ENCODE results near the gene FJX1. TPM values are rescaled to one million over a fixed set of nuclear protein-coding genes. Genes with fewer than 3 reads are reported as not detected.
"Not testable (repeated sequence)": the region's sequence is repeated elsewhere in the genome, so short reads cannot be mapped to it uniquely, and the experiment has no call there.

FJX1 gene
- polyA plus RNA-seq, 3 donors: 17.6 to 25.3 (median 19.5) TPM

GRCh38 chr11:35624781-35625180 lies 6.5 kb downstream of the FJX1 start:
- no peak for DNase-seq

GRCh38 chr11:35626501-35626900 lies 8.2 kb downstream of the FJX1 start:
- DNase-seq: no peak

- DNase-seq: no peak
Measured at GRCh38 chr11:35629511-35629910, 11.3 kb downstream of the FJX1 start.

- DNase-seq: no peak
Measured at GRCh38 chr11:35629914-35630313, 11.7 kb downstream of the FJX1 start.

- DNase-seq: no peak
Measured at GRCh38 chr11:35631891-35632290, 13.6 kb downstream of the FJX1 start.

- no peak for DNase-seq
Measured at GRCh38 chr11:35632301-35632700, 14.0 kb downstream of the FJX1 start.

- no peak for DNase-seq
Measured at GRCh38 chr11:35633827-35634423, 15.7 kb downstream of the FJX1 start.

GRCh38 chr11:35635933-35636332 lies 17.7 kb downstream of the FJX1 start:
- DNase-seq: no peak

GRCh38 chr11:35639591-35640179 lies 21.4 kb downstream of the FJX1 start:
- no peak for DNase-seq

- DNase-seq: no peak
Measured at GRCh38 chr11:35641171-35641897, 23.1 kb downstream of the FJX1 start.

GRCh38 chr11:35641964-35642363 lies 23.7 kb downstream of the FJX1 start:
- DNase-seq: no peak

- no peak for DNase-seq
Measured at GRCh38 chr11:35647421-35648093, 29.3 kb downstream of the FJX1 start.

GRCh38 chr11:35650006-35650405 lies 31.7 kb downstream of the FJX1 start:
- no peak for DNase-seq

GRCh38 chr11:35650467-35650866 lies 32.2 kb downstream of the FJX1 start:
- no peak for DNase-seq

GRCh38 chr11:35651263-35651662 lies 33.0 kb downstream of the FJX1 start:
- no peak for DNase-seq

GRCh38 chr11:35652786-35653185 lies 34.5 kb downstream of the FJX1 start:
- not testable (repeated sequence) for DNase-seq

- DNase-seq: no peak
Measured at GRCh38 chr11:35654711-35655110, 36.5 kb downstream of the FJX1 start.

GRCh38 chr11:35655254-35655653 lies 37.0 kb downstream of the FJX1 start:
- DNase-seq: no peak

GRCh38 chr11:35655856-35656255 lies 37.6 kb downstream of the FJX1 start:
- DNase-seq: no peak

- no peak for DNase-seq
Measured at GRCh38 chr11:35658020-35658948, 40.0 kb downstream of the FJX1 start.

- DNase-seq: no peak
Measured at GRCh38 chr11:35661534-35661933, 43.3 kb downstream of the FJX1 start.
